Heart left ventricle (tissue), 13 donors: ENCODE data around the gene NTF3.

Experiments used
- CTCF ChIP-seq, 12 donors: fragments of 200-600 bp; sonication (generic) in 4 of 12; IDR thresholded peaks; one replicate each; pipeline versions ENCODE4 v1.5.0 to v1.8.0; 2018 to 2022; ENCODE audit warnings: antibody characterized with exemption in 12 of 12, mild to moderate bottlenecking in 5 of 12
- POLR2A ChIP-seq, 2 donors: fragments of 450-650 bp; IDR thresholded peaks; one replicate each; pipeline ENCODE4 v1.6.1; 2017; ENCODE audit warnings: antibody characterized with exemption in 2 of 2, mild to moderate bottlenecking in 2 of 2, moderate library complexity in 2 of 2
- donor health status: ischemic (EF 13 %, LVEDD 7.1; RV severe dilation, severe dysfunction).
- donor health status: DM: no; HTN: yes; CAD: no.
- donor health status: DM: no; HTN: no; CAD: no.
- donor health status: ischemic (EF 25% LVEDD 6.9; RV normal size, moderate dysfunction).
- donor health status: ischemic (EF 25% LVEDD 5.7; RV mildly dilated, moderate dysfunction).
- donor health status: ischemic (EF 35%, LVEDD 5.7; RV mildly dilated, moderate dysfunction).
- donor health status: nonischemic (EF 11% LVEDD 7.7; RV severe dilation, severe dysfunction).
- donor health status: DM: yes; HTN: yes; CAD: no.
- donor health status: PGD.
- donor health status: ischemic (EF 29% LVEDD 5.4; RV normal size, mild dysfunction).
- donor health status: nonischemic (EF 23%, LVEDD 6.1; RV moderate dilation, normal function).

- TF ChIP-seq POLR2A (IDR thresholded peaks at IDR 0.05) = no peak
- no peak for TF ChIP-seq CTCF (IDR thresholded peaks at IDR 0.05)
These were observed 77.6 kb downstream of the NTF3 start for GRCh38 chr12:5509557-5509956.
